Testis (tissue), 3 donors: ENCODE measurements around the gene GLRX5. TPM values are rescaled to one million over a fixed set of nuclear protein-coding genes. Genes with fewer than 3 reads are reported as not detected.

Experiments used
- DNase-seq: peaks from one replicate; pipeline ENCODE4 v3.0.0-alpha.2; 2019
- H3K27ac ChIP-seq, 2 donors: fragments of 200-600 bp; sonication (generic); one replicate each; pipeline ENCODE4 v1.5.1; 2019
- H3K27me3 ChIP-seq: fragments of 200-600 bp; sonication (generic); one replicate; pipeline ENCODE4 v1.5.1; 2019
- H3K36me3 ChIP-seq: fragments of 200-600 bp; sonication (generic); one replicate; pipeline ENCODE4 v1.5.1; 2017; ENCODE audit warnings: low read depth; ENCODE audit errors: missing control alignments
- H3K4me1 ChIP-seq: fragments of 200-600 bp; sonication (generic); one replicate; pipeline ENCODE4 v1.5.1; 2019
- H3K4me3 ChIP-seq, 2 donors: fragments of 200-600 bp; sonication (generic); one replicate each; pipeline ENCODE4 v1.5.1; 2017 to 2019
- H3K9me3 ChIP-seq: fragments of 200-600 bp; sonication (generic); one replicate; pipeline ENCODE4 v1.5.1; 2017
- POLR2A ChIP-seq: fragments of 450-650 bp; IDR thresholded peaks from one replicate; pipeline ENCODE4 v1.6.1; 2017; ENCODE audit warnings: antibody characterized with exemption, mild to moderate bottlenecking, moderate library complexity
- WGBS, 2 donors: methylation state at CpG; one replicate each; pipeline ENCODE4 v1.1.5; 2018; 5-methylcytosine and 5-hydroxymethylcytosine counted together
- intact Hi-C: fragments of 100-400 bp; cut with DNase I; formaldehyde crosslinking; loops from one replicate; pipeline ENCODE4 v1.15.1; 2023; ENCODE audit warnings: low total_unique reads
- polyA plus RNA-seq: library from polyadenylated mRNA; stranded (reverse); fragments of 350-450 nt; fragmentation: Illumina TruSeq; extraction: RNeasy Lipid Tissue Mini Kit (QIAGEN cat#74804); gene quantifications from one replicate; pipeline ENCODE4 v1.2.3, GENCODE V29; 2014; ENCODE audit warnings: low read depth, low replicate concordance; ENCODE audit not compliant: insufficient read depth
- total RNA-seq, 2 donors: library from RNA; depleted of rRNA; stranded (reverse); fragments of >200 nt; gene quantifications; one replicate each; pipeline ENCODE4 v1.2.3, GENCODE V29; 2016
- TF ChIP-seq, protein P1 (sequence below), 3 experiments: fragments of 450-650 bp in 2 of 3; fragments of 200-600 bp in 1 of 3; sonication (generic) in 1 of 3; IDR thresholded peaks; one replicate each; pipeline ENCODE4 v1.5.1; 2016 to 2019; ENCODE audit warnings: antibody characterized with exemption in 3 of 3, mild to moderate bottlenecking in 2 of 3, moderate library complexity in 1 of 3

GLRX5 gene
- total and polyA plus RNA-seq, 3 donors from 2014 or later = 83.9 to 101 (median 95.0) TPM

DNA sequence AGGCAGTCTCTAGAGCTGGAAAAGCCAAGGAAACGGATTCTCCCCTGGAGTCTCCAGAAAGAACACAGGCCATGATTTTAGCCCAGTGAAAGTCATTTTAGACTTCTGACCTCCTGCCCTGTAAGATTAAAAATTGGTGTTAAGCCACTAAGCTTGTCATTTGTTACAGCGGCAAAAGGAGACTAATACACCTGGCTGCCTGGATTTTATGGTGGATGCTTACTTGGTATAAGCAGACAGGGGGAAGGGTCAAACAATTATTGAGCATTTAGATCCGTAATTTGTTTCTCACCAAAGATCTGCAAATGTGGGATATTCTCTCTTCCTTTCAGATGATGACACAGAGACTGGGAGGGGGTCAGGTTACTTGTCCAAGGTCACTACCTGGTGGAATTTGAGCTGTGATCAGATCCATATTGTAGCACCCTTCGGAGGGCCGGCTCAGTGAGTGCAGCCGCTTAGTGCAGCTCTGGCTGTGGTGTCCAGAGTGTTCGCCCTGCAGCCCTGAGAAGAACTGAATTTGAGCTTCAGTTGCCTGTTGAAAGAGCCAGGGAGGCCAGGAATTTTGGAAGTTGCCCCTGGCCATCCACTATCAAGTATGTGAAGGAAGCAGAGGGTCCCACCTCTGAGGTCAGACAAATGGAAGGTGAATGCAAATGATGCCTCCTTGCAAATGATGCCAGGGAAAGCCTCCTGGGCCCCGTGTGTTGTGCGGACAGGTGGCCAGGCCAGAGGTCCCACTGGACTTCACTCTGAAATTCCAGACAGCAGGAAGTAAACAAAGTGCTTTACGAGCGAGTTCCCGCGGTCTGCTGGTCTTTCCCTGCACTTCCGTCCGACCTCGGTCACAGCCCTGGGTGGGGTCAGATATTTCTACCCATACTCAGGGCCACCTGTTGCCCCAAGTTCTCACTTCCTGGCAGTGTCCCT, 15.1 kb downstream of the GLRX5 start:
- Histone ChIP-seq H3K27ac (no peak overlapping the region), H3K4me3 (no peak overlapping the region), H3K36me3 (no peaks in the 10 kb centered on the region), H3K27me3 (no peaks in the 10 kb centered on the region), H3K9me3 (no peaks in the 10 kb centered on the region), H3K4me1 (peaks cover 3% of the 10 kb centered on the region)
- intact Hi-C loops = no loop called here
- WGBS, 2 donors = 89 to 91% methylated on average over 16 of the region's 16 CpGs
- no peak for DNase-seq
- TF ChIP-seq POLR2A = no peak
- TF ChIP-seq, protein P1, sequence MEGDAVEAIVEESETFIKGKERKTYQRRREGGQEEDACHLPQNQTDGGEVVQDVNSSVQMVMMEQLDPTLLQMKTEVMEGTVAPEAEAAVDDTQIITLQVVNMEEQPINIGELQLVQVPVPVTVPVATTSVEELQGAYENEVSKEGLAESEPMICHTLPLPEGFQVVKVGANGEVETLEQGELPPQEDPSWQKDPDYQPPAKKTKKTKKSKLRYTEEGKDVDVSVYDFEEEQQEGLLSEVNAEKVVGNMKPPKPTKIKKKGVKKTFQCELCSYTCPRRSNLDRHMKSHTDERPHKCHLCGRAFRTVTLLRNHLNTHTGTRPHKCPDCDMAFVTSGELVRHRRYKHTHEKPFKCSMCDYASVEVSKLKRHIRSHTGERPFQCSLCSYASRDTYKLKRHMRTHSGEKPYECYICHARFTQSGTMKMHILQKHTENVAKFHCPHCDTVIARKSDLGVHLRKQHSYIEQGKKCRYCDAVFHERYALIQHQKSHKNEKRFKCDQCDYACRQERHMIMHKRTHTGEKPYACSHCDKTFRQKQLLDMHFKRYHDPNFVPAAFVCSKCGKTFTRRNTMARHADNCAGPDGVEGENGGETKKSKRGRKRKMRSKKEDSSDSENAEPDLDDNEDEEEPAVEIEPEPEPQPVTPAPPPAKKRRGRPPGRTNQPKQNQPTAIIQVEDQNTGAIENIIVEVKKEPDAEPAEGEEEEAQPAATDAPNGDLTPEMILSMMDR (IDR thresholded peaks at IDR 0.05) = no peak

- Histone ChIP-seq H3K4me1 (peaks cover 3% of the 10 kb centered on the region), H3K36me3 (no peaks in the 10 kb centered on the region), H3K9me3 (no peaks in the 10 kb centered on the region), H3K27me3 (no peaks in the 10 kb centered on the region), H3K4me3 (no peak overlapping the region), H3K27ac (no peak overlapping the region)
- no peak for DNase-seq
- intact Hi-C loops = no loop called here
- TF ChIP-seq, protein P1 (IDR thresholded peaks at IDR 0.05) = no peak
- TF ChIP-seq POLR2A = no peak
- 88 to 95% methylated on average over 1 of the region's 1 CpG for WGBS, 2 donors
Observed at GRCh38 chr14:95551435-95551834, 16.6 kb downstream of the GLRX5 start.

DNA sequence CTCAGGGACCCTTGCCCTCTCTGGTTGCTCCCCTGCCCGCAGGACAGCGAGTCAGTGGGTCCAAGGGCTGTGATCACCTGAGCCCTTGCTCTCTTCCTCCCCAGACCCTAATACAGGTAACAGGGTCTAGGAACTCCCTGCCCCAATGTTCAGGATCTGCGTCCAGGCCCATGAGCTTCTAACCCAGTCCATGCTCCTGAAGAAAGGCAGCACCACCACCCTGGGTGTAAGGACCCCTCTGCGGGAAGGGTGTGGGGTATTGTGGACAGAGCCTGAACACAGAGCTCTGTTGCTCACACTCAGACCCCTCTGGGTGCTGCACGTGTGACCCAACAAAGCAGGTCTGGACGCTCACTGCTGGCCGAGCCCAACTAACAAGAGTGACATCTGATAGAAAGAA, 18.3 kb downstream of the GLRX5 start:
- no peak for DNase-seq
- intact Hi-C loops = no loop called here
- Histone ChIP-seq H3K27ac (no peak overlapping the region), H3K9me3 (no peaks in the 10 kb centered on the region), H3K4me3 (no peak overlapping the region), H3K27me3 (no peaks in the 10 kb centered on the region), H3K4me1 (no peaks in the 10 kb centered on the region), H3K36me3 (no peaks in the 10 kb centered on the region)
- WGBS, 2 donors = 86 to 90% methylated on average over 5 to 7 of the region's 7 CpGs
- no peak for TF ChIP-seq POLR2A
- TF ChIP-seq, protein P1 (IDR thresholded peaks at IDR 0.05) = no peak

DNA sequence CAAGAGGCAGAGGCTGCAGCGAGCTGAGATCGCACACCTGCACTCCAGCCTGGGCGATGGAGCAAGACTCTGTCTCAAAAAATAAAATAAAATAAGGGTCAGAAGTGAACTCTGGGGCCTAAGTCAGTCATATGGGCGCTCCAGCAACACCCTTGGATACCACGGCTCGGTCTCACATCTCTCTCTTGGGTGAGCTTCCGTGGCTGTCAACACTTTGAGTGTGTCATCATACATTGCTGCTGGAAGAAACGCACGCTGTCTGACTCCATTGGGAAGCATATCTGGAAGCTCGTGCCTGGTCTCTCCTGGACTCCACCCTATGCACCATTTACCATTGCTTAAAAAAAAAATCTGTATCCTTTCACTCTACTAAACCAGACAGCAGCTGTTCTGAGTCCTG, 20.2 kb downstream of the GLRX5 start:
- H3K4me3 ChIP-seq = no peak overlapping the region
- no peak overlapping the region for H3K27ac ChIP-seq
- H3K9me3 ChIP-seq = no peaks in the 10 kb centered on the region
- WGBS, 2 donors = 86 to 89% methylated on average over 10 of the region's 10 CpGs
- H3K27me3 ChIP-seq = no peaks in the 10 kb centered on the region
- H3K4me1 ChIP-seq = no peaks in the 10 kb centered on the region
- no peak for DNase-seq
- intact Hi-C loops = no loop called here
- no peaks in the 10 kb centered on the region for H3K36me3 ChIP-seq
- TF ChIP-seq, protein P1 (IDR thresholded peaks at IDR 0.05) = no peak
- no peak for TF ChIP-seq POLR2A
